ENCODE results near the gene FHIP1B. TPM values are rescaled to one million over a fixed set of nuclear protein-coding genes. Genes with fewer than 3 reads are reported as not detected.

The FHIP1B gene
- total RNA-seq, 2 donors from 2014 or later = 27.6 to 33.8 TPM

Other genes starting within 250 kb of the FHIP1B start
- gene OR52L1, start 247.7 kb downstream of the FHIP1B start, total RNA-seq = not detected
- under 1 TPM in 1 of 2 donors, not detected in 1; 0.10 TPM for gene OR56A4, start 227.7 kb downstream of the FHIP1B start, total RNA-seq
- gene OR56A1, start 203.9 kb downstream of the FHIP1B start, total RNA-seq = not detected
- not detected for gene OR56B4, start 127.0 kb downstream of the FHIP1B start, total RNA-seq
- gene OR52B2, start 64.3 kb downstream of the FHIP1B start, total RNA-seq = not detected
- not detected for gene OR52W1, start 35.4 kb downstream of the FHIP1B start, total RNA-seq
- gene C11orf42, start 29.1 kb downstream of the FHIP1B start, total RNA-seq = not detected
- under 1 TPM; 0.15 to 0.23 TPM for gene CNGA4, start 4.5 kb upstream of the FHIP1B start, total RNA-seq
- not detected for gene CCKBR, start 25.2 kb upstream of the FHIP1B start, total RNA-seq
- not detected for gene CAVIN3, start 85.9 kb upstream of the FHIP1B start, total RNA-seq
- gene SMPD1, start 155.8 kb upstream of the FHIP1B start, total RNA-seq = 10 to 100 TPM; 25.3 to 32.9 TPM
- gene APBB1, start 184.5 kb upstream of the FHIP1B start, total RNA-seq = 10 to 100 TPM; 60.0 to 63.3 TPM
- under 1 TPM; 0.47 to 0.86 TPM for gene HPX, start 206.4 kb upstream of the FHIP1B start, total RNA-seq
- 10 to 100 TPM; 14.2 to 21.4 TPM for gene TRIM3, start 239.3 kb upstream of the FHIP1B start, total RNA-seq
- 10 to 100 TPM; 53.3 to 58.6 TPM for gene ARFIP2, start 246.7 kb upstream of the FHIP1B start, total RNA-seq
- gene TIMM10B, start 246.9 kb upstream of the FHIP1B start, total RNA-seq = 10 to 100 TPM; 44.5 to 52.3 TPM

Data from T-helper 17 cell (primary cell).